Bronchial epithelial cell (primary cell): ENCODE data around the gene SERPINB13. TPM values are rescaled to one million over a fixed set of nuclear protein-coding genes. Genes with fewer than 3 reads are reported as not detected.

Source experiments
- DNase-seq: peaks from one replicate; pipeline ENCODE4 v3.0.0-alpha.2; 2010; ENCODE audit warnings: low read depth
- FAIRE-seq: peaks from 2 replicates; lab custom pipeline; 2011; peaks lifted over from hg19 to GRCh38; lab: Jason Lieb, UNC
- H3K27me3 ChIP-seq: 2 replicates; pipeline ENCODE4 v1.5.1; 2011; ENCODE audit warnings: low read length; ENCODE audit not compliant: control insufficient read depth, insufficient read depth
- H3K36me3 ChIP-seq: 2 replicates; pipeline ENCODE4 v1.5.1; 2011; ENCODE audit warnings: low read length; ENCODE audit not compliant: control insufficient read depth, insufficient read depth
- H3K4me3 ChIP-seq: 2 replicates; pipeline ENCODE4 v1.5.1; 2011; ENCODE audit warnings: mild to moderate bottlenecking, low read depth, low read length, control low read depth
- CTCF ChIP-seq: IDR thresholded peaks from 2 replicates; pipeline ENCODE4 v1.5.1; 2011; ENCODE audit warnings: mild to moderate bottlenecking, moderate library complexity, low read length, control low read depth, inconsistent platforms; ENCODE audit not compliant: insufficient read depth, severe bottlenecking
- total RNA-seq: library from RNA; depleted of rRNA; stranded (reverse); fragments of >200 nt; gene quantifications from 2 replicates; pipeline ENCODE4 v1.2.1, GENCODE V29; 2014

Gene SERPINB13
- total RNA-seq, 1 donor from 2014 or later = 8.2 TPM

- Histone ChIP-seq H3K4me3 (no peak overlapping the region), H3K36me3 (no peaks in the 10 kb centered on the region), H3K27me3 (no peaks in the 10 kb centered on the region)
- FAIRE-seq (no peak), DNase-seq (peak; percentile 37)
- TF ChIP-seq CTCF = no peak
These were observed 59.8 kb downstream of the SERPINB13 start for GRCh38 chr18:63646936-63647335.

- TF ChIP-seq CTCF = no peak
- FAIRE-seq = no peak
- H3K36me3 ChIP-seq = no peaks in the 10 kb centered on the region
- H3K4me3 ChIP-seq = no peak overlapping the region
- DNase-seq = peak; percentile 58
- H3K27me3 ChIP-seq = no peaks in the 10 kb centered on the region
These were observed 61.1 kb downstream of the SERPINB13 start for GRCh38 chr18:63648241-63648640.

Other genes with a start within 250 kb of the SERPINB13 start
- gene KDSR, start 220.1 kb upstream of the SERPINB13 start, total RNA-seq = 18.4 and 40.5 TPM in 2 replicates
- 120 and 167 TPM in 2 replicates for gene VPS4B, start 164.9 kb upstream of the SERPINB13 start, total RNA-seq
- gene SERPINB5, start 110.4 kb upstream of the SERPINB13 start, total RNA-seq = 440 and 513 TPM in 2 replicates
- gene SERPINB12, start 45.0 kb upstream of the SERPINB13 start, total RNA-seq = 0.53 and 1.4 TPM in 2 replicates
- 0.26 and 15.7 TPM in 2 replicates for gene SERPINB4, start 56.9 kb downstream of the SERPINB13 start, total RNA-seq
- 22.4 and 165 TPM in 2 replicates for gene SERPINB3, start 74.5 kb downstream of the SERPINB13 start, total RNA-seq
- 1.6 and 9.5 TPM in 2 replicates for gene SERPINB11, start 115.6 kb downstream of the SERPINB13 start, total RNA-seq
- 25.0 and 46.6 TPM in 2 replicates for gene SERPINB7, start 188.1 kb downstream of the SERPINB13 start, total RNA-seq